ENCODE data around the gene KHK.
A peak's percentile ranks its signal among the peaks of the same experiment; 100 is the strongest.

KHK gene

GRCh38 chr2:27131429-27131828, 44.9 kb downstream of the KHK start:
- DNase-seq, result no peak

GRCh38 chr2:27133195-27133875, 46.8 kb downstream of the KHK start:
- peak; percentile 58 for DNase-seq

- DNase-seq, result peak; percentile 98
Measured at GRCh38 chr2:27133905-27134780, 47.6 kb downstream of the KHK start, which contains the start of gene PREB. Gene PREB (minus strand): TSS chr2:27134636. CDS start chr2:27134421, 215 bp downstream.

GRCh38 chr2:27134781-27135477, 48.4 kb downstream of the KHK start:
- no peak for DNase-seq

- DNase-seq, result no peak
Measured at GRCh38 chr2:27135478-27135955, 48.9 kb downstream of the KHK start.

GRCh38 chr2:27136751-27137150, 50.2 kb downstream of the KHK start:
- DNase-seq, result no peak

GRCh38 chr2:27137322-27137935, 50.9 kb downstream of the KHK start:
- no peak for DNase-seq

- no peak for DNase-seq
Measured at GRCh38 chr2:27138111-27138510, 51.5 kb downstream of the KHK start.

- DNase-seq, result no peak
Measured at GRCh38 chr2:27139310-27139709, 52.7 kb downstream of the KHK start, which contains the start of gene PRR30. Gene PRR30 (minus strand): TSS chr2:27139410. CDS start chr2:27138329, 1,081 bp downstream.

GRCh38 chr2:27143285-27143684, 56.7 kb downstream of the KHK start:
- no peak for DNase-seq

- DNase-seq, result no peak
Measured at GRCh38 chr2:27145682-27146081, 59.1 kb downstream of the KHK start.

GRCh38 chr2:27147935-27148334, 61.4 kb downstream of the KHK start:
- DNase-seq, result no peak

GRCh38 chr2:27148801-27149439, 62.3 kb downstream of the KHK start, which contains the start of gene TCF23:
Gene TCF23 (plus strand): TSS chr2:27149004. CDS start chr2:27149134, 130 bp downstream.
- no peak for DNase-seq

- no peak for DNase-seq
Measured at GRCh38 chr2:27149570-27150405, 63.2 kb downstream of the KHK start.
